HL-60 (cell line): ENCODE results near the gene TMEM150B.

Experiments
- DNase-seq, 2 experiments: peaks; one replicate each; pipeline ENCODE4 v3.0.0-alpha.2; 2010 to 2020; ENCODE audit warnings: low read depth in 1 of 2, low spot score in 1 of 2
- H3K27ac ChIP-seq: fragments of 250-450 bp; sonication (Bioruptor Pico); replicated peaks from 2 replicates; pipeline ENCODE4 v1.5.1; 2020; ENCODE audit warnings: mild to moderate bottlenecking, moderate library complexity
- H3K27me3 ChIP-seq: fragments of 250-450 bp; sonication (Bioruptor Pico); 2 replicates; pipeline ENCODE4 v1.5.1; 2021; ENCODE audit warnings: mild to moderate bottlenecking, moderate library complexity; ENCODE audit not compliant: insufficient read depth, poor library complexity, severe bottlenecking
- H3K4me3 ChIP-seq: replicated peaks from 2 replicates; pipeline ENCODE4 v1.5.1; 2011; ENCODE audit warnings: mild to moderate bottlenecking, control low read depth, low read length; ENCODE audit not compliant: insufficient read depth
- CTCF ChIP-seq: IDR thresholded peaks from one replicate; pipeline ENCODE4 v1.5.1; 2011; ENCODE audit warnings: low read length, control low read depth, inconsistent platforms; ENCODE audit not compliant: insufficient read depth
- GABPA ChIP-seq: IDR thresholded peaks from 2 replicates; pipeline ENCODE4 v1.6.1; 2012; ENCODE audit warnings: low read depth
- POLR2AphosphoS5 ChIP-seq: IDR thresholded peaks from 2 replicates; pipeline ENCODE4 v1.6.1; 2012; ENCODE audit warnings: low read depth
- SPI1 ChIP-seq: IDR thresholded peaks from 2 replicates; pipeline ENCODE4 v1.6.1; 2012; ENCODE audit warnings: low read depth, mild to moderate bottlenecking, borderline replicate concordance
- TF ChIP-seq, protein P1 (sequence below): IDR thresholded peaks from 2 replicates; pipeline ENCODE4 v1.6.1; 2012; ENCODE audit warnings: low read depth; ENCODE audit not compliant: insufficient replicate concordance

The TMEM150B gene

DNA sequence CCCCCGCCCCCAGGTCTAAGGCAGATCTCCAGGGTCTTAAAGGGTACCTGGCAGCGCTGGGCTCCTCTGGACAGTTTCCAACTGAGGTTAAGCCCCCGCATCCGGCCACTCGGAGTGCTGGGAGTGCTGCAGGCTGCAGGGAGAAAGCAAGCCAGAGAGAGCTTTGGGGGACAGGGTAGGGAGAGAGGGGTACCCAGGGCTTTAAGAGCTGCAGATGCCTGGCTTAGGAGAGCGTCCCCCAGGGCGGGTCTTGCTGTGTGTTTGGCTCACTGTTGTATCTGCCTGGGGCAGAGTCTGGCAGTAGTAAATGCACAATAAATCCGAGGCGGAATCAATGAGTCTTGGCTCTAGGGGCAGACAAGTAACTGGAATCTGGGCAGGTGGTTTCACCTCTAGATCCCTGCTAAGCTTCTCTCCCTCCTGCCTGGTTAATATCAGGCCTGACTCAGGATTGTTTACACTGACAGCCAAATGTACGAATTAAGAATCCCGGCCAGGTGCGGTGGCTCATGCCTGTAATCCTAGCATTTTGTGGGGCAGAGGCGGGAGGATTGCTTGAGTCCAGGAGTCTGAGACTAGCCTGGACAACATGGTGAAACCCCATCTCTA, 30.2 kb upstream of the TMEM150B start:
- Histone ChIP-seq H3K27ac (no peak overlapping the region), H3K27me3 (peaks cover 23% of the 10 kb centered on the region), H3K4me3 (no peak overlapping the region)
- no peak for DNase-seq
- TF ChIP-seq CTCF: no peak

DNA sequence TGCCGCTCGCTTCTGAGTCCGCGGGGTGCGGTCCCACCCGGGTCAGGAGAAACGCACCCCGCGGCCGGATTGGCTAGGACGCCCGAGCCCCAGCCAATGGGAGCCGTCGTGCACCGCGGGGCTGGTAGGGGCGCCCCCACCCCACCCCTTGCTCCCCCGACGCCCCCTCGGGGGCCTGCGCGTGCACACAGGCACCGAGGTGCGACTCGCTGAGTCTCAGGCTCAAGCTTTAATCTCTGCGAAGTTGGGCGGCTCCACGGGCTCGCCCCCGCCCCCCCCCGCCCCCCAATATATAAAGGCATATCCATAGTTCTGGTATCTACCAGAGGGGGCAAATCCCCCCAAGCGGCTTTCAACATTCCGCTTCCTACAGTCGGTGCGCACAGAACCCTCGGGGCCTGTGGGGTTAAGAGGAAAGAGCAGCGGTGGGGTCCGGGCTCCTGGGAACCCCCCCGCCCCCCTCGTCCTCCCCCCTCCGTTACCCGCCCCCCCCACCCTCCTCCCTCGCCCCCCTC, 29.6 kb upstream of the TMEM150B start, which contains the start of gene COX6B2:
TSS of gene COX6B2 (minus strand) at position 22 of the 515 bp plus-strand sequence. CDS start 198 bp downstream, outside the sequence.
- Histone ChIP-seq H3K27me3 (peaks cover 23% of the 10 kb centered on the region), H3K4me3 (peak within 1 kb of the TSS; percentile 15), H3K27ac (no peak within 1 kb of the TSS)
- no peak for DNase-seq
- no peak for TF ChIP-seq GABPA
- TF ChIP-seq, protein P1, sequence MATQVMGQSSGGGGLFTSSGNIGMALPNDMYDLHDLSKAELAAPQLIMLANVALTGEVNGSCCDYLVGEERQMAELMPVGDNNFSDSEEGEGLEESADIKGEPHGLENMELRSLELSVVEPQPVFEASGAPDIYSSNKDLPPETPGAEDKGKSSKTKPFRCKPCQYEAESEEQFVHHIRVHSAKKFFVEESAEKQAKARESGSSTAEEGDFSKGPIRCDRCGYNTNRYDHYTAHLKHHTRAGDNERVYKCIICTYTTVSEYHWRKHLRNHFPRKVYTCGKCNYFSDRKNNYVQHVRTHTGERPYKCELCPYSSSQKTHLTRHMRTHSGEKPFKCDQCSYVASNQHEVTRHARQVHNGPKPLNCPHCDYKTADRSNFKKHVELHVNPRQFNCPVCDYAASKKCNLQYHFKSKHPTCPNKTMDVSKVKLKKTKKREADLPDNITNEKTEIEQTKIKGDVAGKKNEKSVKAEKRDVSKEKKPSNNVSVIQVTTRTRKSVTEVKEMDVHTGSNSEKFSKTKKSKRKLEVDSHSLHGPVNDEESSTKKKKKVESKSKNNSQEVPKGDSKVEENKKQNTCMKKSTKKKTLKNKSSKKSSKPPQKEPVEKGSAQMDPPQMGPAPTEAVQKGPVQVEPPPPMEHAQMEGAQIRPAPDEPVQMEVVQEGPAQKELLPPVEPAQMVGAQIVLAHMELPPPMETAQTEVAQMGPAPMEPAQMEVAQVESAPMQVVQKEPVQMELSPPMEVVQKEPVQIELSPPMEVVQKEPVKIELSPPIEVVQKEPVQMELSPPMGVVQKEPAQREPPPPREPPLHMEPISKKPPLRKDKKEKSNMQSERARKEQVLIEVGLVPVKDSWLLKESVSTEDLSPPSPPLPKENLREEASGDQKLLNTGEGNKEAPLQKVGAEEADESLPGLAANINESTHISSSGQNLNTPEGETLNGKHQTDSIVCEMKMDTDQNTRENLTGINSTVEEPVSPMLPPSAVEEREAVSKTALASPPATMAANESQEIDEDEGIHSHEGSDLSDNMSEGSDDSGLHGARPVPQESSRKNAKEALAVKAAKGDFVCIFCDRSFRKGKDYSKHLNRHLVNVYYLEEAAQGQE: no peak
- no peak for TF ChIP-seq POLR2AphosphoS5
- TF ChIP-seq SPI1: no peak
- TF ChIP-seq CTCF: no peak

DNA sequence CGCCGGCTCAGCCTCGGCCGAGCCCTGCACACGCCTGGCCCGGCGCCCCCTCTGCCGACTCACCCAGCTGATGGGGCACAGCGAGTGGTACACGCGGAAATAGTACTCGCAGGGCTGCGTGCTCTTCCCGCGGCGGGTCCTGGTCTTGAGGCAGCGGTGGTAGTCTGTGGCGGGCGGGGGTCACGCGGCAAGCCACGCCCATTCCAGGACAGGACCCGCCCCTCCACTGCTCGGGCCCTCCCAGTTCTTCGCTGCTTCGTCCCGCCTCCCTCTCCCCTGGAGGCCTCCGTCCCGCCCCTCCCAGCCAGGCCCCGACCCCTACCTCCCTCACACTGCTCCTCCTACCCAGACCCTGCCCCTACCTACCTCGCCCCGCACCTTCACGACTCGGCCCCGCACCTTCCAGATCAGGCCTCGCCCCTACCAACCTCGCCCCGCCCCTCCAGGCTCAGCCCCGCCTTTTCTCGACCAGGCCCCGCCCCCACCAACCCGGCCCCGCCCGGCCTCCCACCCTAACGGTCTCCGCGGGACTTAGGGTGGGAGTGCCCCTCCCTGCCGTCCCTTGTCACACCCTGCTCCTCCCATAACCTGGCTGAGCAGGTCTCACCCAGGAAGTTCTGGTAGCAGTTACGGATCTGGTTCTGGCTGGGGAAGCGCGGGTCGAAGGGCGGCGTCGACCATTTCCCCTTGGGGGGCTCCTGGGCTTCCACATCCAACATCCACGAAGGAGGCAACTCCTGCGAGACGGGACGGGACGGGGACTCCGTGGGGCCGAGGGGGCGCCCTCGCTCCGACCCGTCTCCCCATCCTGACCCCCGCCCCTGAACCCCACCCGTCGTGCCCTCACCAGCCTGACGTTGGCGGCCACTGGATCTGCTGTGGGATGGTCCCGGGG, 28.9 kb upstream of the TMEM150B start:
- DNase-seq: no peak
- no peak overlapping the region for H3K27ac ChIP-seq
- TF ChIP-seq, protein P1: no peak
- no peak for TF ChIP-seq CTCF
- no peak for TF ChIP-seq GABPA
- TF ChIP-seq SPI1: no peak
- no peak for TF ChIP-seq POLR2AphosphoS5
- peaks cover 23% of the 10 kb centered on the region for H3K27me3 ChIP-seq
- peak overlapping the region; percentile 15 for H3K4me3 ChIP-seq
